H1 (cell line): ENCODE measurements around the gene TINCR. TPM values are rescaled to one million over a fixed set of nuclear protein-coding genes. Genes with fewer than 3 reads are reported as not detected.

ENCODE experiments used
- TEAD4 ChIP-seq: IDR thresholded peaks from 2 replicates; pipeline ENCODE4 v1.6.1; 2012; ENCODE audit warnings: low read depth, low read length, inconsistent platforms, mixed read lengths
- polyA plus RNA-seq, 7 experiments: library from polyadenylated mRNA; depleted of rRNA in 3 of 7; stranded (reverse) in 5 of 7; unstranded in 2 of 7; fragments of >200 nt in 5 of 7; fragments of 200-250 nt in 2 of 7; gene quantifications; 1 replicate in 5 of 7; 2 replicates in 1 of 7; 4 replicates in 1 of 7; pipeline versions ENCODE4 v1.2.1 to v1.2.3, GENCODE V29; 2011 to 2013; ENCODE audit warnings: missing spikeins in 2 of 7, mixed read lengths in 2 of 7
- total RNA-seq: library from RNA; stranded (reverse); fragmentation: NEBNext Ultra II Directional; extraction: Animal tissue kit (Norgen Biotek cat#: 25700); gene quantifications from 2 replicates; pipeline ENCODE4 v1.2.1, GENCODE V29; 2021

Gene TINCR
- total and polyA plus RNA-seq, 2 of the 8 experiments (the other 6 are each of a cell fraction or from before 2014, with no cell fraction given) = 0.52 to 1.4 TPM

- no peak for TF ChIP-seq TEAD4
Measured at GRCh38 chr19:5591476-5591875, 23.7 kb upstream of the TINCR start (continued).
